ENCODE measurements around the gene EBF3.

The EBF3 gene

GRCh38 chr10:129887986-129888783 lies 75.9 kb downstream of the EBF3 start:
- Mint-ChIP-seq H3K4me1 (no peaks in the 10 kb centered on the region), H3K36me3 (no peaks in the 10 kb centered on the region), H3K9me3 (no peaks in the 10 kb centered on the region), H3K27me3 (no peaks in the 10 kb centered on the region), H3K27ac (no peak overlapping the region), H3K4me3 (no peak overlapping the region)

- no peaks in the 10 kb centered on the region for H3K27me3 Mint-ChIP-seq
Observed at GRCh38 chr10:129887381-129887905, 76.6 kb downstream of the EBF3 start.

GRCh38 chr10:129886263-129886662 lies 77.8 kb downstream of the EBF3 start:
- Mint-ChIP-seq H3K27me3 (no peaks in the 10 kb centered on the region), H3K4me1 (no peaks in the 10 kb centered on the region), H3K9me3 (no peaks in the 10 kb centered on the region), H3K36me3 (no peaks in the 10 kb centered on the region), H3K4me3 (no peak overlapping the region), H3K27ac (no peak overlapping the region)

More at GRCh38 chr10:129887381-129887905, 76.6 kb downstream of the EBF3 start:
- Mint-ChIP-seq H3K36me3 (no peaks in the 10 kb centered on the region), H3K4me3 (no peak overlapping the region), H3K9me3 (no peaks in the 10 kb centered on the region), H3K4me1 (no peaks in the 10 kb centered on the region), H3K27ac (no peak overlapping the region)

DNA sequence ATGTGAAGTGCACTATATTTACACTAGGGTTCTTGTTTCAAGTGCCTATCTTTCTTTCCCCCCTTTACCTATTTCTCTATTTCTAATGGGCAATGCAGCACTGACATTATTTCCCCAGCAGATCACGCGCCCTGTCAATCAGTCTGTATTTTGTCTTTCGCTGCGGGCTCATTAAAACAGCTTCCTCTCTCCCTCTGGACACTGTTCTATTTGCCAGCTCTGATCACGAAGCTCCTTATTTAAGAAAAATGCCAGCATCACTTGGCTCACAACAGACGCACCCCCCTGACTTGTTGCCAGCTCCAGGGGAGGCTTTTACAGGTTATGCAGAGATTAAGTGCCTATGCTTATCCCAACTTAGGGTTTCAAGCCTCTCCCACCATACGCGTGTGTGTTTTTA lies 78.5 kb downstream of the EBF3 start:
- no peaks in the 10 kb centered on the region for H3K4me1 Mint-ChIP-seq
- H3K27ac Mint-ChIP-seq = no peak overlapping the region
- no peaks in the 10 kb centered on the region for H3K9me3 Mint-ChIP-seq
- no peaks in the 10 kb centered on the region for H3K27me3 Mint-ChIP-seq
- H3K4me3 Mint-ChIP-seq = no peak overlapping the region
- no peaks in the 10 kb centered on the region for H3K36me3 Mint-ChIP-seq

DNA sequence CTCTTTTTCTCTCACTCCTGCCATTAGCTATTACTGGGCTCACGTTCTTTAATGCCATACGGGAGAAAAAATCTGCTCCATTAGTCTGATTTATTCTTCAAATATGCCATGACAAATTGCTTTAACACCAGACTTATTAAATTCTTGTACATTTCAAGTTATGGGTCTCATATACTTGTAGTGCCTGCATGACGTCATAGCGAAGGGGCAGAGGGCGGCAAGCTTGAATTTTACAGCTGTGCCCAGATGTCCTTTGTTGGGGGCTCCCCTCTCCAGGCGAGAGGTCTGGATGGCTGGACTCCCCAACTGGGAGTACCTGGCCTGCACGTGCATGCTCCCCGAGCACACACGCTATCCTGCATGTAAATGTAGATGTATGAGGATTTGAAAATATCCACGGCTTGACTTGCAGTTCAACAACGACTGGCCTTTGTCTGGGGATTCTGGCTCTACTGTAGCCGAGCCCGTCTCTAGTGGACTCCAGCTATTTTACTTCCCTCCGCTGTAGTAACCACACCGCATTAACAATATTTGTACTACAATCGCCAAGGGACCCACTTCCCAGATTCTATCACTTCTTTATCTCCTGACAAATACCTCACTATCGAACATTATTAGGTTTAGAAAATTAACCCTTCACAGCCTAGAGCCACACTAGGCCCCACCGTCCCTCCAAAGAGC lies 79.5 kb downstream of the EBF3 start:
- no peak overlapping the region for H3K4me3 Mint-ChIP-seq
- no peaks in the 10 kb centered on the region for H3K4me1 Mint-ChIP-seq
- H3K36me3 Mint-ChIP-seq = no peaks in the 10 kb centered on the region
- H3K9me3 Mint-ChIP-seq = no peaks in the 10 kb centered on the region
- H3K27me3 Mint-ChIP-seq = no peaks in the 10 kb centered on the region
- H3K27ac Mint-ChIP-seq = no peak overlapping the region

- H3K4me3 Mint-ChIP-seq = no peak overlapping the region
- no peaks in the 10 kb centered on the region for H3K4me1 Mint-ChIP-seq
- no peaks in the 10 kb centered on the region for H3K9me3 Mint-ChIP-seq
- H3K27me3 Mint-ChIP-seq = no peaks in the 10 kb centered on the region
- H3K36me3 Mint-ChIP-seq = no peaks in the 10 kb centered on the region
- no peak overlapping the region for H3K27ac Mint-ChIP-seq
Observed at GRCh38 chr10:129883626-129884397, 80.3 kb downstream of the EBF3 start.

DNA sequence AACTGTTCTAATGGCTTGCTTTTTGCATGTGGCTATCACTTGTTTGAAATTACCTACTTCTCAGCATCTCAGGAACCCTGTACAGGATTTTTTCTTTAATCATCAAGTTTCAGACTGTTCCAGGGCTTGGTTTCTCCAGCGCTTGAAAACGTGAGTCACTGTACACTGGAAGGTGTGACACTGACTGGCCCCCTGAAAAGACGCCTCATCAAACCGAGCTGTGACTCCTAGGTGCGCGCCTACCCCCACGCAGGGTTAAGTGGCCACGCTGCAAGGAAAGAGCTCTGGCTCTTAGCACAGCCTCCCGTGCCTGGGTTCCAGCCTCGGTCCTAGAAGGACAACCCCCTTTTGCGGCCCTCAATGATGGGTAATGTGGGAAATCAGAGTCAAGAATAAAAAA lies 81.0 kb downstream of the EBF3 start:
- no peak overlapping the region for H3K27ac Mint-ChIP-seq
- H3K9me3 Mint-ChIP-seq = no peaks in the 10 kb centered on the region
- H3K4me3 Mint-ChIP-seq = no peak overlapping the region
- no peaks in the 10 kb centered on the region for H3K4me1 Mint-ChIP-seq
- no peaks in the 10 kb centered on the region for H3K27me3 Mint-ChIP-seq
- H3K36me3 Mint-ChIP-seq = no peaks in the 10 kb centered on the region

GRCh38 chr10:129882291-129883010 lies 81.6 kb downstream of the EBF3 start:
- Mint-ChIP-seq H3K27me3 (no peaks in the 10 kb centered on the region), H3K27ac (no peak overlapping the region), H3K9me3 (no peaks in the 10 kb centered on the region), H3K36me3 (no peaks in the 10 kb centered on the region), H3K4me3 (no peak overlapping the region), H3K4me1 (no peaks in the 10 kb centered on the region)

- Mint-ChIP-seq H3K27ac (no peak overlapping the region), H3K36me3 (no peaks in the 10 kb centered on the region)
Observed at GRCh38 chr10:129881641-129882040, 82.4 kb downstream of the EBF3 start.

DNA sequence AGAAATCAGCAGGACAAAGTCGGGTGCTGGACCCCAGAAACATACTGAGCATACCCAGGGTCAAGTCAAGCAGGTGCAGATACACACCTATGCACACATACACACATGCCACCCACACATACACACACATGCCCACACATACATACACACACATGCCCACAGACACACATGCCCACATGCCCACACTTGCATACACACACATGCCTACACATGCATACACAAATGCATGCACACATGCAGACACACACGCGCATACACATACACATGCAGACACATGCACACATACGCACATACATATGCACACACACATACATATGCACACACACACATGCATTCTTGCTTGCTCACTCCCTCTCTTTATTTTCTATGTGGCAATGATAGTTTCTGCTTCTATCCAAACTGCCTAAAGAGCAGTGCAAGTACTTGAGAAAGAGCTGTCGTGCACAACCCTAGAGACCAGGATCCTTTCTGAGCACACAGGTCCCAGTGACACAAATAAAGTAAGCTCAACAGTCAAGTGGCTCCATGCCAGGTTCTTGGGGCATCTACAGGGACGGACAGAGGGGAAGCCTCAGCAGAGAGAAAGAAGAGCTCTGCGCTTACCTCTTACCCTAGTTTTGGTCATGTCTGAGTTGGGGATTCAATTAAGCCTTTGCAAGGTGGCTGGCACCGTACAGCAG lies 83.7 kb downstream of the EBF3 start:
- Mint-ChIP-seq H3K27me3 (no peaks in the 10 kb centered on the region), H3K27ac (no peak overlapping the region), H3K4me1 (no peaks in the 10 kb centered on the region), H3K4me3 (no peak overlapping the region), H3K9me3 (no peaks in the 10 kb centered on the region), H3K36me3 (no peaks in the 10 kb centered on the region)

More at GRCh38 chr10:129881641-129882040, 82.4 kb downstream of the EBF3 start:
- Mint-ChIP-seq H3K4me1 (no peaks in the 10 kb centered on the region), H3K27me3 (no peaks in the 10 kb centered on the region), H3K9me3 (no peaks in the 10 kb centered on the region), H3K4me3 (no peak overlapping the region)

GRCh38 chr10:129879655-129880054 lies 84.4 kb downstream of the EBF3 start:
- Mint-ChIP-seq H3K27me3 (peaks cover under 1% of the 10 kb centered on the region), H3K4me3 (no peak overlapping the region), H3K27ac (no peak overlapping the region), H3K4me1 (no peaks in the 10 kb centered on the region), H3K36me3 (no peaks in the 10 kb centered on the region), H3K9me3 (no peaks in the 10 kb centered on the region)

- H3K4me1 Mint-ChIP-seq = no peaks in the 10 kb centered on the region
- peaks cover 2% of the 10 kb centered on the region for H3K27me3 Mint-ChIP-seq
- no peak overlapping the region for H3K27ac Mint-ChIP-seq
- H3K4me3 Mint-ChIP-seq = no peak overlapping the region
- H3K36me3 Mint-ChIP-seq = no peaks in the 10 kb centered on the region
- H3K9me3 Mint-ChIP-seq = no peaks in the 10 kb centered on the region
Observed at GRCh38 chr10:129878835-129879234, 85.2 kb downstream of the EBF3 start.

DNA sequence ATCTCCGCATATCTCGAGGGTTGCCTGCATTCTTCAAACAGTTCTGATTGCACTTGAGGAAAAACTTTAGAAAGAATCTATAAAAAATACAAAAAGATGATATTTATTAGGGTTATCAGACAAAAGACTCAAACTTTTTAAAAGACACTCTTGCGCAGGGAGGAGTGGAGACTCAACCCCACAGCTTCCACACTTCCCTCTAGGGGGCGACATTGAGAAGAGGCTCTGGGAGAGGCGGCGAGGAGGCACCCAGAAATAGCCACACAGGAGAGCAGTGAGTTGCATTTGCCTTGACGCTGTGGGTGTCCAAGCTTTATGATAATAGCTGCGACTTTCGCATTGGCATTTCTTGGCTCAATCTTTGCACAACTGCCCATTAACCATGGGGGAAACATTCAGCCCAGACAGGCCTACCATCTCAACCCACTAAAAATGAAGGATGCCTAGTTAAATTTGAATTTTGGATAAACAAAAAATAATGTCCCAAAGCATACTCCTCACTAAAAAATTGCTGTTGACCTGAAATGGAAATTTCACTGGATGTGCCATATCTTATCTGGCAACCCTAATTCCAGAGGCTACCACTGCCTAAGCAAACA lies 86.2 kb downstream of the EBF3 start:
- Mint-ChIP-seq H3K36me3 (no peaks in the 10 kb centered on the region), H3K4me3 (no peak overlapping the region)

DNA sequence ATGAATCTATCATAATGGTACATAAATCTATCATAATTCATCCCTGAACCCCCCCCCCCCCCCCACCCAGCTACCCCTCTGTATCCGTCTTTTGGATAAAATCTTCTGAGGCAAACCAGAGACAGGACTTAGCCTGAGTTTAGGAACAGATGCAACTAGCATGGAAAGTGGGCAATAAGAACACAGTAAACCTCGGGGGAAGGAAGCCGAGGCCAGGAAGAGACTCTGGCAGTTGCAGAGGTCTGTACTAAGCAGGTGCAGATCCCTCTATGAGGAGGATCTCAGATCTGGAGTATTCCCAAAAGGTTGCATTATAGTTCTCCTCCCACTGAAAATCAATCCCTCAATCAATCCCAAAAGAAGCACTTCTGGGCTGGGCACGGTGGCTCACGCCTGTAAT lies 87.2 kb downstream of the EBF3 start:
- no peaks in the 10 kb centered on the region for H3K36me3 Mint-ChIP-seq
- peaks cover 2% of the 10 kb centered on the region for H3K27me3 Mint-ChIP-seq
- no peaks in the 10 kb centered on the region for H3K4me1 Mint-ChIP-seq
- no peaks in the 10 kb centered on the region for H3K9me3 Mint-ChIP-seq
- no peak overlapping the region for H3K4me3 Mint-ChIP-seq
- H3K27ac Mint-ChIP-seq = no peak overlapping the region

More for the DNA sequence above, 86.2 kb downstream of the EBF3 start:
- no peaks in the 10 kb centered on the region for H3K9me3 Mint-ChIP-seq
- H3K27me3 Mint-ChIP-seq = peaks cover 2% of the 10 kb centered on the region
- no peaks in the 10 kb centered on the region for H3K4me1 Mint-ChIP-seq
- no peak overlapping the region for H3K27ac Mint-ChIP-seq

All from activated naive CD4-positive, alpha-beta T cell treated with anti-CD3 and anti-CD28 coated beads, Interleukin-2, amount 50 U/mL, for 24 hours (primary cell).